NCI-H510A (cell line): Measurements from ENCODE around the gene AMOT.

Experiments
- DNase-seq: peaks from one replicate; lab custom pipeline; 2025; lab: John Stamatoyannopoulos, UW

The AMOT gene

GRCh38 chrX:112837531-112837930, 3.1 kb downstream of the AMOT start:
- DNase-seq = no peak

GRCh38 chrX:112835019-112835418, 5.6 kb downstream of the AMOT start:
- no peak for DNase-seq

- no peak for DNase-seq
These were observed 6.4 kb downstream of the AMOT start for GRCh38 chrX:112834031-112834845.

GRCh38 chrX:112832481-112833095, 8.0 kb downstream of the AMOT start:
- peak; percentile 50 for DNase-seq

- DNase-seq = no peak
These were observed 10.1 kb downstream of the AMOT start for GRCh38 chrX:112830540-112830939.

- DNase-seq = no peak
These were observed 13.2 kb downstream of the AMOT start for GRCh38 chrX:112827292-112827903.

- no peak for DNase-seq
These were observed 14.6 kb downstream of the AMOT start for GRCh38 chrX:112826023-112826422.

- no peak for DNase-seq
These were observed 17.7 kb downstream of the AMOT start for GRCh38 chrX:112822892-112823291.

GRCh38 chrX:112820364-112821268, 20.0 kb downstream of the AMOT start:
- no peak for DNase-seq

- no peak for DNase-seq
These were observed 20.8 kb downstream of the AMOT start for GRCh38 chrX:112819813-112820212.

- no peak for DNase-seq
These were observed 21.5 kb downstream of the AMOT start for GRCh38 chrX:112819008-112819640.

GRCh38 chrX:112818114-112819007, 22.3 kb downstream of the AMOT start:
- DNase-seq = peak; percentile 15

- DNase-seq = no peak
These were observed 23.7 kb downstream of the AMOT start for GRCh38 chrX:112816908-112817307.

GRCh38 chrX:112814496-112814895, 26.1 kb downstream of the AMOT start:
- no peak for DNase-seq

- DNase-seq = no peak
These were observed 27.9 kb downstream of the AMOT start for GRCh38 chrX:112812741-112813140.

- no peak for DNase-seq
These were observed 31.9 kb downstream of the AMOT start for GRCh38 chrX:112808651-112809195.

GRCh38 chrX:112808007-112808406, 32.6 kb downstream of the AMOT start:
- DNase-seq = no peak

- DNase-seq = no peak
These were observed 37.6 kb downstream of the AMOT start for GRCh38 chrX:112803060-112803459.

- no peak for DNase-seq
These were observed 38.1 kb downstream of the AMOT start for GRCh38 chrX:112802541-112802940.
